Measurements from ENCODE around the gene RBPMS2.

DNA sequence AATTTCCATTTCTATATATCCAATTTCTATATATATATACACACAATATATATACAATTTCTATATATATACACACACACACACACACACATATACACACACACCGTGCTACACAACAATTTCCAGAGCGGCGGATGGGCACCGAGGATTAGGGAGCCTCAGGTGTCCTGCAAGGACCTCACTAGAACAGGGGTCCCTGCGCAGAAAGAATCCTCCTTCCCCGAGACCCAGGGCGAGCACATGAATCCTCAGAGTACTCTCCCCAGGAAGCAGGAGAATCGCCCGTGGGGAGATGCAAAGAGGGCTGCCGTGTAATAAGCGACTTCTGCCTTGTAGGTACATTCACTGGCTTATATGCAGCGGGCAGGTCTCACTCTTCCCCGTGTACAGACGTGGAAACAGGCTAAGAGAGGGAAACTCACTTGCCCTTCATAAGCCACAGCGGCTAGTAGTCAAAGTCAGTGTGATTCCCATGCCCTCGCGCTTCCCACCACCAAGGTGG lies 49.6 kb upstream of the RBPMS2 start:
- TF ChIP-seq, protein P1, sequence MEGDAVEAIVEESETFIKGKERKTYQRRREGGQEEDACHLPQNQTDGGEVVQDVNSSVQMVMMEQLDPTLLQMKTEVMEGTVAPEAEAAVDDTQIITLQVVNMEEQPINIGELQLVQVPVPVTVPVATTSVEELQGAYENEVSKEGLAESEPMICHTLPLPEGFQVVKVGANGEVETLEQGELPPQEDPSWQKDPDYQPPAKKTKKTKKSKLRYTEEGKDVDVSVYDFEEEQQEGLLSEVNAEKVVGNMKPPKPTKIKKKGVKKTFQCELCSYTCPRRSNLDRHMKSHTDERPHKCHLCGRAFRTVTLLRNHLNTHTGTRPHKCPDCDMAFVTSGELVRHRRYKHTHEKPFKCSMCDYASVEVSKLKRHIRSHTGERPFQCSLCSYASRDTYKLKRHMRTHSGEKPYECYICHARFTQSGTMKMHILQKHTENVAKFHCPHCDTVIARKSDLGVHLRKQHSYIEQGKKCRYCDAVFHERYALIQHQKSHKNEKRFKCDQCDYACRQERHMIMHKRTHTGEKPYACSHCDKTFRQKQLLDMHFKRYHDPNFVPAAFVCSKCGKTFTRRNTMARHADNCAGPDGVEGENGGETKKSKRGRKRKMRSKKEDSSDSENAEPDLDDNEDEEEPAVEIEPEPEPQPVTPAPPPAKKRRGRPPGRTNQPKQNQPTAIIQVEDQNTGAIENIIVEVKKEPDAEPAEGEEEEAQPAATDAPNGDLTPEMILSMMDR (IDR thresholded peaks at IDR 0.05; ENCODE audit: extremely low read depth in 1 of 2, insufficient read depth in 1 of 2, low read depth in 1 of 2, low read length in 2 of 2): no peak
- no peak for TF ChIP-seq EZH2 (IDR thresholded peaks at IDR 0.05; ENCODE audit: borderline replicate concordance, low read depth, low read length, severe bottlenecking)
- TF ChIP-seq FOS (IDR thresholded peaks at IDR 0.05; ENCODE audit: borderline replicate concordance, insufficient read depth, low read length): no peak
- no peak for TF ChIP-seq POLR2AphosphoS5 (IDR thresholded peaks at IDR 0.05; ENCODE audit: insufficient read depth, low read depth, low read length)
- no peak for TF ChIP-seq POLR2A (IDR thresholded peaks at IDR 0.05; ENCODE audit: low read depth, low read length)

Data from endothelial cell of umbilical vein (primary cell).